Type B pancreatic cell (in vitro differentiated cells): ENCODE results near the gene RPS6KA5. TPM values are rescaled to one million over a fixed set of nuclear protein-coding genes. Genes with fewer than 3 reads are reported as not detected.

Experiments
- DNase-seq: peaks from one replicate; pipeline ENCODE4 v3.0.0; 2021; ENCODE audit warnings: mixed read lengths; ENCODE audit not compliant: unreplicated experiment; ENCODE audit errors: extremely low spot score
- H3K27ac Mint-ChIP-seq: 2 replicates; pipeline ENCODE4 v1.8.0; 2021; ENCODE audit warnings: mild to moderate bottlenecking, mixed read lengths
- H3K27me3 Mint-ChIP-seq: 2 replicates; pipeline ENCODE4 v1.8.0; 2021; ENCODE audit warnings: mixed read lengths
- H3K36me3 Mint-ChIP-seq: 2 replicates; pipeline ENCODE4 v1.8.0; 2021; ENCODE audit warnings: mixed read lengths
- H3K4me1 Mint-ChIP-seq: one replicate; pipeline ENCODE4 v1.8.0; 2021; ENCODE audit warnings: mixed read lengths; ENCODE audit not compliant: unreplicated experiment
- H3K4me3 Mint-ChIP-seq: 2 replicates; pipeline ENCODE4 v1.8.0; 2021; ENCODE audit warnings: mild to moderate bottlenecking, mixed read lengths
- H3K9me3 Mint-ChIP-seq: 2 replicates; pipeline ENCODE4 v1.8.0; 2021; ENCODE audit warnings: mixed read lengths
- CTCF ChIP-seq: fragments of 200-600 bp; sonication (generic); conservative IDR thresholded peaks from 2 replicates; pipeline ENCODE4 v1.5.0; 2021; ENCODE audit warnings: antibody characterized with exemption, mild to moderate bottlenecking
- total RNA-seq: library from RNA; stranded (reverse); gene quantifications from 2 replicates; pipeline ENCODE4 v1.2.1, GENCODE V29; 2021; ENCODE audit warnings: low replicate concordance

The RPS6KA5 gene
- total RNA-seq, 1 donor from 2014 or later = 7.4 TPM

GRCh38 chr14:90813442-90813841, 247.0 kb downstream of the RPS6KA5 start:
- Mint-ChIP-seq H3K27me3 (no peaks in the 10 kb centered on the region), H3K4me1 (peaks cover 38% of the 10 kb centered on the region), H3K36me3 (no peaks in the 10 kb centered on the region), H3K9me3 (no peaks in the 10 kb centered on the region), H3K4me3 (peak overlapping the region; percentile 68), H3K27ac (peak overlapping the region; percentile 47)
- TF ChIP-seq CTCF = no peak
- no peak for DNase-seq

- H3K4me3 Mint-ChIP-seq = no peak overlapping the region
- no peaks in the 10 kb centered on the region for H3K27me3 Mint-ChIP-seq
- H3K27ac Mint-ChIP-seq = no peak overlapping the region
- peaks cover 49% of the 10 kb centered on the region for H3K4me1 Mint-ChIP-seq
- H3K36me3 Mint-ChIP-seq = no peaks in the 10 kb centered on the region
- no peak for DNase-seq
- TF ChIP-seq CTCF = no peak
- H3K9me3 Mint-ChIP-seq = no peaks in the 10 kb centered on the region
Observed at GRCh38 chr14:90812109-90812508, 248.3 kb downstream of the RPS6KA5 start.

- H3K36me3 Mint-ChIP-seq = no peaks in the 10 kb centered on the region
- H3K4me3 Mint-ChIP-seq = no peak overlapping the region
Observed at GRCh38 chr14:90811641-90812040, 248.8 kb downstream of the RPS6KA5 start.

GRCh38 chr14:90810806-90811205, 249.6 kb downstream of the RPS6KA5 start:
- no peak overlapping the region for H3K4me3 Mint-ChIP-seq
- no peak for TF ChIP-seq CTCF
- H3K9me3 Mint-ChIP-seq = no peaks in the 10 kb centered on the region
- H3K4me1 Mint-ChIP-seq = peaks cover 58% of the 10 kb centered on the region
- no peak for DNase-seq
- no peaks in the 10 kb centered on the region for H3K36me3 Mint-ChIP-seq
- H3K27ac Mint-ChIP-seq = peak overlapping the region; percentile 14
- no peaks in the 10 kb centered on the region for H3K27me3 Mint-ChIP-seq

More at GRCh38 chr14:90811641-90812040, 248.8 kb downstream of the RPS6KA5 start:
- peaks cover 52% of the 10 kb centered on the region for H3K4me1 Mint-ChIP-seq
- no peak for DNase-seq
- H3K27ac Mint-ChIP-seq = no peak overlapping the region
- TF ChIP-seq CTCF = no peak
- H3K9me3 Mint-ChIP-seq = no peaks in the 10 kb centered on the region
- H3K27me3 Mint-ChIP-seq = no peaks in the 10 kb centered on the region

GRCh38 chr14:90809530-90810312, 250.7 kb downstream of the RPS6KA5 start:
- TF ChIP-seq CTCF = no peak
- no peak for DNase-seq
- Mint-ChIP-seq H3K4me1 (peaks cover 49% of the 10 kb centered on the region), H3K27me3 (no peaks in the 10 kb centered on the region), H3K27ac (no peak overlapping the region), H3K9me3 (no peaks in the 10 kb centered on the region), H3K4me3 (no peak overlapping the region), H3K36me3 (no peaks in the 10 kb centered on the region)
